ENCODE measurements around the gene NINJ1. TPM values are rescaled to one million over a fixed set of nuclear protein-coding genes. Genes with fewer than 3 reads are reported as not detected.

The NINJ1 gene
- polyA plus RNA-seq, 1 of the 3 experiments (the other 2 are of a cell fraction), result 31.7 TPM

Other genes with a start within 250 kb of the NINJ1 start
- not detected in 2 replicates for gene FGD3, start 186.7 kb downstream of the NINJ1 start, polyA plus RNA-seq (2012; rRNA removed)
- 0.49 and 0.67 TPM in 2 replicates for gene SUSD3, start 75.5 kb downstream of the NINJ1 start, polyA plus RNA-seq (2012; rRNA removed)
- 141 and 165 TPM in 2 replicates for gene CARD19, start 38.0 kb downstream of the NINJ1 start, polyA plus RNA-seq (2012; rRNA removed)
- gene WNK2, start 49.9 kb upstream of the NINJ1 start, polyA plus RNA-seq (2012; rRNA removed), result 0.12 and 0.36 TPM in 2 replicates

Measured in SK-N-SH (cell line).